Upper lobe of right lung (tissue), 1 donor: Measurements from ENCODE around the gene ABHD6. TPM values are rescaled to one million over a fixed set of nuclear protein-coding genes. Genes with fewer than 3 reads are reported as not detected.

Experiments
- total RNA-seq: library from RNA; stranded (reverse); fragmentation: NEBNext Ultra II Directional; extraction: Animal tissue kit (Norgen Biotek cat#: 25700); gene quantifications from one replicate; pipeline ENCODE4 v1.2.1, GENCODE V29; 2021
- donor health status: DM: no; HTN: yes; CAD: no; lungs with severe emphysema.

The ABHD6 gene
- total RNA-seq, 1 donor from 2014 or later: 19.1 TPM

Other genes starting within 250 kb of the ABHD6 start
- 115 TPM for gene FLNB, start 229.4 kb upstream of the ABHD6 start, total RNA-seq
- gene DNASE1L3, start 26.8 kb upstream of the ABHD6 start, total RNA-seq: 125 TPM
- 13.6 TPM for gene RPP14, start 68.5 kb downstream of the ABHD6 start, total RNA-seq
- 6.2 TPM for gene HTD2, start 68.7 kb downstream of the ABHD6 start, total RNA-seq
- 29.8 TPM for gene PXK, start 95.1 kb downstream of the ABHD6 start, total RNA-seq
- 49.6 TPM for gene PDHB, start 196.0 kb downstream of the ABHD6 start, total RNA-seq